Measurements from ENCODE around the gene DENND4B. TPM values are rescaled to one million over a fixed set of nuclear protein-coding genes. Genes with fewer than 3 reads are reported as not detected.

The DENND4B gene
- total and polyA plus RNA-seq, 10 of the 15 experiments (the other 5 are each of a cell fraction or from before 2014, with no cell fraction given): 12.0 to 74.8 (median 22.7) TPM

DNA sequence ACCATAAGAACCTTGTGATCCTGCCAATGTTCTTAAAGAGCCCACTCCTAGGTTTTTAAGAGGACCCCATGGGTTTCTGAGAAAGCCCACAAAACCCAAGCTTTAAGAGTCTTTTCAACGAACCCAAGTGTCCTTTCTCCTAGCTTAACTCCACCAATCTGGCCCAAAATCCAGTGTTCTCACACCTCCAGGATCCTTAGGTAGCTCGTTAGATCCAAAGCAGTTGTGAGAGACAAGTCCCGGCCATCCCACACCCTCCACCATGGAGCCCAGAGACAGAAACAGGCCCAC, 1.7 kb downstream of the DENND4B start (continued):
- TF ChIP-seq, protein P1, sequence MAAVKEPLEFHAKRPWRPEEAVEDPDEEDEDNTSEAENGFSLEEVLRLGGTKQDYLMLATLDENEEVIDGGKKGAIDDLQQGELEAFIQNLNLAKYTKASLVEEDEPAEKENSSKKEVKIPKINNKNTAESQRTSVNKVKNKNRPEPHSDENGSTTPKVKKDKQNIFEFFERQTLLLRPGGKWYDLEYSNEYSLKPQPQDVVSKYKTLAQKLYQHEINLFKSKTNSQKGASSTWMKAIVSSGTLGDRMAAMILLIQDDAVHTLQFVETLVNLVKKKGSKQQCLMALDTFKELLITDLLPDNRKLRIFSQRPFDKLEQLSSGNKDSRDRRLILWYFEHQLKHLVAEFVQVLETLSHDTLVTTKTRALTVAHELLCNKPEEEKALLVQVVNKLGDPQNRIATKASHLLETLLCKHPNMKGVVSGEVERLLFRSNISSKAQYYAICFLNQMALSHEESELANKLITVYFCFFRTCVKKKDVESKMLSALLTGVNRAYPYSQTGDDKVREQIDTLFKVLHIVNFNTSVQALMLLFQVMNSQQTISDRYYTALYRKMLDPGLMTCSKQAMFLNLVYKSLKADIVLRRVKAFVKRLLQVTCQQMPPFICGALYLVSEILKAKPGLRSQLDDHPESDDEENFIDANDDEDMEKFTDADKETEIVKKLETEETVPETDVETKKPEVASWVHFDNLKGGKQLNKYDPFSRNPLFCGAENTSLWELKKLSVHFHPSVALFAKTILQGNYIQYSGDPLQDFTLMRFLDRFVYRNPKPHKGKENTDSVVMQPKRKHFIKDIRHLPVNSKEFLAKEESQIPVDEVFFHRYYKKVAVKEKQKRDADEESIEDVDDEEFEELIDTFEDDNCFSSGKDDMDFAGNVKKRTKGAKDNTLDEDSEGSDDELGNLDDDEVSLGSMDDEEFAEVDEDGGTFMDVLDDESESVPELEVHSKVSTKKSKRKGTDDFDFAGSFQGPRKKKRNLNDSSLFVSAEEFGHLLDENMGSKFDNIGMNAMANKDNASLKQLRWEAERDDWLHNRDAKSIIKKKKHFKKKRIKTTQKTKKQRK (IDR thresholded peaks at IDR 0.05; ENCODE audit: low read depth, low read length): no peak
- TF ChIP-seq TARDBP (IDR thresholded peaks at IDR 0.05; ENCODE audit: borderline replicate concordance): no peak

DNA sequence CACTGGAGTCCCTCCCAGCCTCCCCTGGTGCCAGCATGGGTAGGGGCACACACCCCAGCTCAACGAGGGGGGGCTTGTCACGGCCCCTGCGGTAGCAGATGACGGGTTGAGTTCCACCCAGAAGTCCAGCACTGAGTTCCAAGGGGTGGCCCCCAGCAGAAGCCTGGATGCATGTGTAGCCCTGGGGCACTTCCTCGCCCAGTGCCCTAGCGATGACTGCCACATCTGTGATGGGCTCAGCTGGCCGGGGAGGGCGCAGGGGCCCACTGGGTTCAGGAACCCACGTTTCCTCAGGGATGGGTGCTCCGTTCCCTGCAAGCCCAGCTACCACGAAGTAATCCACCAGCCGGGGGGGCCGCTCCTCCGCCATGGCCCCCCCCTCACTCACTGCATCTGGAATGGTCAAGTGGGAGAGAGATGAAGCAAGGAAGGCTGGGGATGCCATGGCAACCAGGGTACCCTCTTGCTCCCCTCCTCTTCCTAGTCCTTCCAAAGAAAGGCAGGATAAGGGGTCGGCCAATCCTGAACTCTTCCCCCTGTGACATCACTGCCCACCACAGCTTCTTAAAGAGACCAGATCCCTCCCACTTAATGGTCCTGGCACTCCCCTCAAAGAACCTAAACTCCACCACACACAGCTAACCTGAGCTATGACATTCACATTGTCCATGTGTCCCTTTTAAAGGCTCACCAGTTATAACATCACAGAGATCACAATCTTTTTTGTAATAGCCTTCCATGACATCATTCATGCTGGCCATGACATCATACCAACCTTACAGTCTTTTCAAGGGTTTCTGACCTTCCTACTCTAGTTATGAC, 2.3 kb downstream of the DENND4B start:
- Histone ChIP-seq H3K36me3 (ENCODE audit: control insufficient read depth in 2 of 2, insufficient read depth in 2 of 2, low read length in 1 of 2) (peaks cover 18 to 21% of the 10 kb centered on the region in 2 experiments; a peak in 3 of 4 replicates), H4K20me1 (ENCODE audit: control insufficient read depth, insufficient read depth) (no peaks in the 10 kb centered on the region), H3K4me1 (ENCODE audit: control insufficient read depth, insufficient read depth, low read length) (peaks cover 18% of the 10 kb centered on the region), H3K27ac (ENCODE audit: control insufficient read depth, insufficient read depth) (peak overlapping the region; percentile 95), H3K9me3 (replicated peaks; ENCODE audit: control insufficient read depth, insufficient read depth, low read length) (no peaks in the 10 kb centered on the region), H3K79me2 (ENCODE audit: control insufficient read depth, insufficient read depth, low read length) (peaks cover 28% of the 10 kb centered on the region), H3K4me3 (peak overlapping the region; percentile 100), H2AFZ (ENCODE audit: control insufficient read depth, low read depth, low read length) (peak overlapping the region; percentile 62; the same call in 1 of the 2 replicates), H3K9ac (ENCODE audit: control insufficient read depth, insufficient read depth, low read length) (peak overlapping the region; percentile 99), H3K4me2 (ENCODE audit: control insufficient read depth, insufficient read depth) (peak overlapping the region; percentile 100), H3K27me3 (replicated peaks in 1 of 2; ENCODE audit: control insufficient read depth in 2 of 2, insufficient read depth in 2 of 2, low read length in 1 of 2) (no peaks in the 10 kb centered on the region)
- no peak for ATAC-seq
- FAIRE-seq: peak; percentile 74
- DNase-seq (ENCODE audit: low read depth, low spot score): no peak
- no TSS peak for BruUV-seq (replicated peaks)
- 85% methylated on average over 15 of the region's 15 CpGs for WGBS (ENCODE audit: insufficient coverage, insufficient replicate concordance, low lambda C conversion rate, missing lambda C conversion rate)
- ChIA-PET SMC1A (ENCODE audit: uncharacterized antibody, unreplicated experiment) (interaction anchor here (0.7 to 4.5 kb wide), 20 partner anchors 13 to 272 kb away, joined by 3 to 59 read pairs (median 5); partner anchors contain the start of genes CREB3L4, GATAD2B, RPS27 and SLC39A1), RAD21 (ENCODE audit: unreplicated experiment) (interaction anchor here (0.7 to 4.9 kb wide), 17 partner anchors 12 to 1153 kb away, joined by 3 to 55 read pairs (median 11); partner anchors contain the start of genes CREB3L4, CRTC2, GATAD2B and JTB), POLR2A (interaction anchor here (0.6 to 5.3 kb wide), 17 partner anchors 10 to 188 kb away, joined by 3 to 83 read pairs (median 5); partner anchors contain the start of genes CREB3L4, GATAD2B, JTB and RAB13), CTCF (interaction anchor here (0.6 to 4.8 kb wide), 10 partner anchors 21 to 266 kb away, joined by 3 to 54 read pairs (median 8); partner anchors contain the start of genes CREB3L4, GATAD2B, NPR1 and RAB13)
- intact Hi-C loops (cut with micrococcal nuclease; ENCODE audit: unreplicated experiment) (loop anchor here (2.0 kb wide), 1 partner anchor 21 kb away; the partner anchor contains the start of gene GATAD2B), in situ Hi-C loops (cut with MboI) (no loop called here)
- TF ChIP-seq POLR2AphosphoS5 (IDR thresholded peaks at IDR 0.05; ENCODE audit: low read length) (peak; percentile 18; the same call in 1 of the 2 replicates), GABPA (IDR thresholded peaks at IDR 0.05; ENCODE audit: low read depth) (no peak), SMAD1 (IDR thresholded peaks at IDR 0.05; ENCODE audit: low read depth, partially characterized antibody) (no peak), EP300 (IDR thresholded peaks at IDR 0.05; ENCODE audit: borderline replicate concordance in 1 of 2, control insufficient read depth in 1 of 2, low read depth in 2 of 2, low read length in 2 of 2) (no peak), CBFB (IDR thresholded peaks at IDR 0.05; ENCODE audit: low read depth) (no peak), BMI1 (IDR thresholded peaks at IDR 0.05; ENCODE audit: borderline replicate concordance) (no peak), CREB1 (IDR thresholded peaks at IDR 0.05; ENCODE audit: low read depth) (peak; percentile 96), CREM (IDR thresholded peaks at IDR 0.05; ENCODE audit: low read depth) (peak; percentile 90), ATF7 (IDR thresholded peaks at IDR 0.05; ENCODE audit: low read depth) (peak; percentile 96)
- TF ChIP-seq, protein P2, sequence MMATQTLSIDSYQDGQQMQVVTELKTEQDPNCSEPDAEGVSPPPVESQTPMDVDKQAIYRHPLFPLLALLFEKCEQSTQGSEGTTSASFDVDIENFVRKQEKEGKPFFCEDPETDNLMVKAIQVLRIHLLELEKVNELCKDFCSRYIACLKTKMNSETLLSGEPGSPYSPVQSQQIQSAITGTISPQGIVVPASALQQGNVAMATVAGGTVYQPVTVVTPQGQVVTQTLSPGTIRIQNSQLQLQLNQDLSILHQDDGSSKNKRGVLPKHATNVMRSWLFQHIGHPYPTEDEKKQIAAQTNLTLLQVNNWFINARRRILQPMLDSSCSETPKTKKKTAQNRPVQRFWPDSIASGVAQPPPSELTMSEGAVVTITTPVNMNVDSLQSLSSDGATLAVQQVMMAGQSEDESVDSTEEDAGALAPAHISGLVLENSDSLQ (IDR thresholded peaks at IDR 0.05): 0 out of 2 replicates have a peak, but pooled peaks have one; percentile 10
- TF ChIP-seq, protein P3, sequence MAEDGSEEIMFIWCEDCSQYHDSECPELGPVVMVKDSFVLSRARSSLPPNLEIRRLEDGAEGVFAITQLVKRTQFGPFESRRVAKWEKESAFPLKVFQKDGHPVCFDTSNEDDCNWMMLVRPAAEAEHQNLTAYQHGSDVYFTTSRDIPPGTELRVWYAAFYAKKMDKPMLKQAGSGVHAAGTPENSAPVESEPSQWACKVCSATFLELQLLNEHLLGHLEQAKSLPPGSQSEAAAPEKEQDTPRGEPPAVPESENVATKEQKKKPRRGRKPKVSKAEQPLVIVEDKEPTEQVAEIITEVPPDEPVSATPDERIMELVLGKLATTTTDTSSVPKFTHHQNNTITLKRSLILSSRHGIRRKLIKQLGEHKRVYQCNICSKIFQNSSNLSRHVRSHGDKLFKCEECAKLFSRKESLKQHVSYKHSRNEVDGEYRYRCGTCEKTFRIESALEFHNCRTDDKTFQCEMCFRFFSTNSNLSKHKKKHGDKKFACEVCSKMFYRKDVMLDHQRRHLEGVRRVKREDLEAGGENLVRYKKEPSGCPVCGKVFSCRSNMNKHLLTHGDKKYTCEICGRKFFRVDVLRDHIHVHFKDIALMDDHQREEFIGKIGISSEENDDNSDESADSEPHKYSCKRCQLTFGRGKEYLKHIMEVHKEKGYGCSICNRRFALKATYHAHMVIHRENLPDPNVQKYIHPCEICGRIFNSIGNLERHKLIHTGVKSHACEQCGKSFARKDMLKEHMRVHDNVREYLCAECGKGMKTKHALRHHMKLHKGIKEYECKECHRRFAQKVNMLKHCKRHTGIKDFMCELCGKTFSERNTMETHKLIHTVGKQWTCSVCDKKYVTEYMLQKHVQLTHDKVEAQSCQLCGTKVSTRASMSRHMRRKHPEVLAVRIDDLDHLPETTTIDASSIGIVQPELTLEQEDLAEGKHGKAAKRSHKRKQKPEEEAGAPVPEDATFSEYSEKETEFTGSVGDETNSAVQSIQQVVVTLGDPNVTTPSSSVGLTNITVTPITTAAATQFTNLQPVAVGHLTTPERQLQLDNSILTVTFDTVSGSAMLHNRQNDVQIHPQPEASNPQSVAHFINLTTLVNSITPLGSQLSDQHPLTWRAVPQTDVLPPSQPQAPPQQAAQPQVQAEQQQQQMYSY (CRISPR knock-in tag; IDR thresholded peaks at IDR 0.05): no peak

Measured in GM12878 (cell line).